ENCODE measurements around the gene TJP1.
"Not testable (repeated sequence)": the region's sequence is repeated elsewhere in the genome, so short reads cannot be mapped to it uniquely, and the experiment has no call there.

The TJP1 gene

GRCh38 chr15:29773000-29773399, 49.3 kb downstream of the TJP1 start:
- in situ Hi-C loops (cut with HindIII; ENCODE audit: low sequenced_read_pairs), result no loop called here
- no peak for DNase-seq (ENCODE audit: low read depth)
- TF ChIP-seq, protein P1, sequence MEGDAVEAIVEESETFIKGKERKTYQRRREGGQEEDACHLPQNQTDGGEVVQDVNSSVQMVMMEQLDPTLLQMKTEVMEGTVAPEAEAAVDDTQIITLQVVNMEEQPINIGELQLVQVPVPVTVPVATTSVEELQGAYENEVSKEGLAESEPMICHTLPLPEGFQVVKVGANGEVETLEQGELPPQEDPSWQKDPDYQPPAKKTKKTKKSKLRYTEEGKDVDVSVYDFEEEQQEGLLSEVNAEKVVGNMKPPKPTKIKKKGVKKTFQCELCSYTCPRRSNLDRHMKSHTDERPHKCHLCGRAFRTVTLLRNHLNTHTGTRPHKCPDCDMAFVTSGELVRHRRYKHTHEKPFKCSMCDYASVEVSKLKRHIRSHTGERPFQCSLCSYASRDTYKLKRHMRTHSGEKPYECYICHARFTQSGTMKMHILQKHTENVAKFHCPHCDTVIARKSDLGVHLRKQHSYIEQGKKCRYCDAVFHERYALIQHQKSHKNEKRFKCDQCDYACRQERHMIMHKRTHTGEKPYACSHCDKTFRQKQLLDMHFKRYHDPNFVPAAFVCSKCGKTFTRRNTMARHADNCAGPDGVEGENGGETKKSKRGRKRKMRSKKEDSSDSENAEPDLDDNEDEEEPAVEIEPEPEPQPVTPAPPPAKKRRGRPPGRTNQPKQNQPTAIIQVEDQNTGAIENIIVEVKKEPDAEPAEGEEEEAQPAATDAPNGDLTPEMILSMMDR (IDR thresholded peaks at IDR 0.05; ENCODE audit: low read depth, low read length, missing control alignments), result no peak
- no peak overlapping the region for H3K4me3 ChIP-seq (ENCODE audit: low read depth, low read length)

DNA sequence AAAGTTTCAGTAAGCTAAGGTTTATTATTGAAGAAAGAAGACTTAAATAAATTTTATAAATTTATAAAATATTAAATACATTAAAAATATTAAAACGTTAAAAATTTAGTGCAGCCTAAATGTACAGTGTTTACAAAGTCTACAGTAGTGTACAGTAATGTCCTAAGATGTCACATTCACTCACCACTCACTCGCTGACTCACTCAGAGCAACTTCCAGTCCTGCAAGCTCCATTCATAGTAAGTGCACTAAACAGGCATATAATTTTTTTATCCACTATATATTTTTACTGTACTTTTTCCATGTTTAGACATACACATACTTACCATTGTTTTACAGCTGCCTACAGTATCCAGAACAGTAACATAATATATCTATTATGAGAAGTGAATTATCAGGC, 51.5 kb downstream of the TJP1 start:
- TF ChIP-seq, protein P1 (IDR thresholded peaks at IDR 0.05; ENCODE audit: low read depth, low read length, missing control alignments), result no peak
- no peak overlapping the region for H3K4me3 ChIP-seq (ENCODE audit: low read depth, low read length)
- in situ Hi-C loops (cut with HindIII; ENCODE audit: low sequenced_read_pairs), result no loop called here
- DNase-seq (ENCODE audit: low read depth), result no peak

DNA sequence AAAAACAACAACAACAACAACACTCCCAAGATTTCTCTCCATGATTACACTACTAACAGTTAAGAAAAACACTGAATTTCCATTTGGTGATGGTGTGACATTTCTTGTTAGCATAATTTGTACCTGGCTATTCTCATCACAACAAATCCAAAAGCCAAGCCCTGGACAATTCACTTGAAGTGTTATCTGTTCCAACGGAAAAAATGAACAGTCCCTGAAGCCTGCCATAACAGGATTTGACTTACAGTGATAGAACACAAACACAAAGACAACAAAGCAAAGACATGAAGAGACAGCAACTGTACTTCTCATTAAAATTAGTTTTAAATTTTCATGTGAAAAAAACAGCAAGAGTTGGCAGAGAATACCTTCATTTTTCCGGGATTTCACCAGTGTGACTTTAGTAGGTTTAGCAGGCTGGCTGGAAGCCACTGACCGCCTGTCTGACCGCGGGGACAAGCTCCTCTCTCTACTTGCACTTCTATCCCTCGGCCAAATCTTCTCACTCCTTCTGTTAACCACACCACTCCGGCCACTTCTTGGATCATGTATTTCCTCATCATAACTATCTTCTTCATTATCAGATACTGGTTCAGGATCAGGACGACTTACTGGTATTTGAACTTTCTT, 56.3 kb downstream of the TJP1 start:
- in situ Hi-C loops (cut with HindIII; ENCODE audit: low sequenced_read_pairs), result loop anchor here (10.0 kb wide), 1 partner anchor 59 kb away; the partner anchor contains the start of gene TJP1
- TF ChIP-seq, protein P1 (IDR thresholded peaks at IDR 0.05; ENCODE audit: low read depth, low read length, missing control alignments), result no peak
- no peak overlapping the region for H3K4me3 ChIP-seq (ENCODE audit: low read depth, low read length)
- DNase-seq (ENCODE audit: low read depth), result peak; percentile 59

GRCh38 chr15:29765234-29765841, 56.9 kb downstream of the TJP1 start:
- no peak for DNase-seq (ENCODE audit: low read depth)
- TF ChIP-seq, protein P1 (IDR thresholded peaks at IDR 0.05; ENCODE audit: low read depth, low read length, missing control alignments), result no peak
- H3K4me3 ChIP-seq (ENCODE audit: low read depth, low read length), result no peak overlapping the region
- in situ Hi-C loops (cut with HindIII; ENCODE audit: low sequenced_read_pairs), result loop anchor here (10.0 kb wide), 1 partner anchor 59 kb away; the partner anchor contains the start of gene TJP1

GRCh38 chr15:29759596-29759995, 62.7 kb downstream of the TJP1 start:
- in situ Hi-C loops (cut with HindIII; ENCODE audit: low sequenced_read_pairs), result no loop called here
- no peak overlapping the region for H3K4me3 ChIP-seq (ENCODE audit: low read depth, low read length)
- TF ChIP-seq, protein P1 (IDR thresholded peaks at IDR 0.05; ENCODE audit: low read depth, low read length, missing control alignments), result no peak
- no peak for DNase-seq (ENCODE audit: low read depth)

DNA sequence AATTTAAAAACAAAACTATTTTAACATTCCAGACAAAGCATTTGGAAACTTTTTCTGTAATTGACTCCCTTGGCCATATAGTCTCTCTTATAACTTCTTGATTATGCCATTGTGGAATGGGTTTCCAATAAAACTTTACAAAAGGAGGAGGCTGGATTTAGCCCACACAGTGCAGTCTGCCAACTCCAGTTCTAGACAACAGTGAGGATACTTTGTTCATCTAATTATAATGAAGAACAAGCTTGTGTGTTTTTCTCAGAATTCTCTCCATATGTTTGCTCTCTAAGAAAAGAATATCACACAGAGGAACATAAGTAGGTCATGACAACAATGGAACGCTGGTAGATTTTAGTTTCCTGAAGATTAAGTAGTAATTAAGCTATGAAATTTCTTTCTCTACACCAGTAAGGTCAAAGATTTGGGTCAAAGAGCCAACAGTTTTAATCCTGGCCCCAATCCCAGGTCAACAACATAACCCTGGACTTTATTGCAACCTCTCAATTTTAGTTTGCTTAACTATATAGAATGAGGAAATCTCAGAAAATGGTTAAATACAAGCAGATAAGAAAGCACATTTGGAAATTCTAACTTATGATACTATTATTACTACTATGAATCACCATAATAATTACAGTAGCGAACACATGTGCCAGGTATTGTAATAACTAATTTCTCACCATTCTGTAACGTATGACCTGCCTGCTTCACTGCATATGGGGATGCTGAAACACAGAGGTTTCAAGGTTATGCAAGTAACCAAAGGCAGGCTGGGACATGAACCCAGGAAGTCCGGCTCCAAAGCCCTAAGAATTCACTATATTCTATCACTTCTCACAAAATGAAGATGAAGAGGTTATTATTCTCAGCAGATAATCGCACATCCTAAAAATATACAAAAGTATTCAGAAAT, 65.7 kb downstream of the TJP1 start:
- in situ Hi-C loops (cut with HindIII; ENCODE audit: low sequenced_read_pairs), result no loop called here
- no peak overlapping the region for H3K4me3 ChIP-seq (ENCODE audit: low read depth, low read length)
- TF ChIP-seq, protein P1 (IDR thresholded peaks at IDR 0.05; ENCODE audit: low read depth, low read length, missing control alignments), result no peak
- DNase-seq (ENCODE audit: low read depth), result no peak

GRCh38 chr15:29754009-29754408, 68.3 kb downstream of the TJP1 start:
- DNase-seq (ENCODE audit: low read depth); H3K4me3 ChIP-seq (ENCODE audit: low read depth, low read length); in situ Hi-C loops (cut with HindIII; ENCODE audit: low sequenced_read_pairs): not testable (repeated sequence)
